T-helper 9 cell (primary cell): ENCODE measurements around the gene MINAR2.
A peak's percentile ranks its signal among the peaks of the same experiment; 100 is the strongest.

Source experiments
- DNase-seq: peaks from one replicate; pipeline ENCODE4 v3.0.0-alpha.2; 2020

The MINAR2 gene

DNA sequence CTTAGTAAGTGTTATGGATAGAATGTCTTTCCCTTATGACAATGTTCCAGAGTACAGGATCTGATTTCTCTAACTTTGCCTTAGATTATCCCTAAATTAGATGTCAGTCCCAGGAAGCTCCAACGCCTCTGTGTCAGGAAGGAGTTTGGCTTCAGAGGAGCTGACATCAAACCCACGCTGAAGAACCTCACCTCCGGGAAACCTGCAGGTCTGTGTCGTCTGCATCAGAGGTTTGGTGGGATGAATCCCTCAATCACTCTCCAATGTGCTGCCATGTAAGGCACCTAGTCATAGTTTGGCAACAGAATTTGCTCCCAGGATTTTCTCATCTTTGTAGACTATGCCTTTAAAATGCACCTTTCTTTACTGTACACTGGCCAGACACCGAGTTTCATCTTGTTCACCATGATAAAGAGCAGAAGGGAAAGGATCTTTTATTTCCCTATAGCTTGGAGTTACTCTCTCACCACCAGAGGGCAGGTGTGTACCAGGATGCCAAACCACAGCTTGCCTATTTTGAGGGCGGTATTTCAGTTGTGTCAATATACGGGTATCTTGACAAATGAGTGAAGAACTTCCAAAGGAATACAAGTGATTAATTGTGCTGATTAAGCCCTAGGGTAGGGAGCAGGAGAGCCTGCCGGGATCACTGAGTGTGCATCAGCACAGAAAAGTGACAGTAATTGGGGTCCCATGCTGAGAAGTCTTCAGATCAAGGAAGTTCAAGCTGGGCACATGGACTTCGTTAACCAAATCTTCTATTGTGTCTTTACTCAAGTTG is 23.4 kb downstream of the MINAR2 start:
- peak; percentile 10 for DNase-seq

DNA sequence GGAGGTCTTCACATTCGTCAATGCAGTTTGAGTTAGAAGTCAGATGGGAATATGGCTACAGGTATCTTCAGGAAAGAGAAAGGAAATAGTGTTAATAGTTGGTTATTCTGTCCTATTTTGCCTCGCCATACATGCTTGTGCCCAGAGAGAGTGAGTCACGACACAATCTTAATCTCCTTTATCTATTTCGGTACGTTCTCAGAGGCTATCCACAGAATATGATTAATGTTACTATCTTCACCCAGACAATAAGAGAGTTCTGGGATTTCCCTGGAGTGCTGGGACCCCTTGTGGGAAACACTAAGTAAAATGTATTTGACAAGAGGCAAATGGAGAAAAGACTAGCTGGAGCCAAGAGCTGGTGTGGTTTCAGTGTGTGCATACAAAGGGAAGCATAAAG is 25.5 kb downstream of the MINAR2 start:
- no peak for DNase-seq

- no peak for DNase-seq
Observed at GRCh38 chr5:129781594-129781993, 33.7 kb downstream of the MINAR2 start.

GRCh38 chr5:129803403-129803802 is 55.5 kb downstream of the MINAR2 start:
- no peak for DNase-seq

GRCh38 chr5:129804705-129805104 is 56.8 kb downstream of the MINAR2 start:
- DNase-seq, result no peak

DNA sequence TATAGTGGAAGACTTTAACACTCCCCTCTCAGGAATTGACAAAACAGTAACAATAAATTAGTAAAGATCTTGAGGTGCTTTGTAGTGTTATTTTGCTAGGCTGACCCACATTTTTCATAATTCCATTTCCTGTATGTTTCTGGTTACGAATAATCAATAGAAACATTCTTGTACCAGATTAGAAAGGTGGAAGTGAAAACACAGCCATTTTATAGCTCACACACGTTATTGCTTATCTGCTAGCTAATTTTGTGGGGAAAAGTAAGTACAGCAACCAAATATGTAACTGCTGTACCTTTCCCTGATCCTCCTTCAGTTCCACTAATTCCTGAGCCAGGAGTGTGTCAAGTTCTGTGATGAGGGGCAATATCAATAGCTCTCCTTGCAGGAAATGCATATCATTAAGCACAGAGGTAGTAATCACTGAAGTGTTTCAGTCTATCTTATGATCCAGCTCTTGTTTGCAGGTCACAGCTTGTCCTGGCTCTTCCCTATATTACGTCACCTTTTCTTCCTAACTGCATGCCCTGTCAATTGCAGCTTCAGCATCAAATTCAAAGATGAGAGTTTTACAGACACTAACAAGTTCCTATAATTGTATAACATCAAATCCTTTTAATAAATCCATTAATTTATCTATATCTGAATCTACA is 59.4 kb downstream of the MINAR2 start:
- DNase-seq, result no peak
